HepG2 (cell line): Measurements from ENCODE around the gene HES2. TPM values are rescaled to one million over a fixed set of nuclear protein-coding genes. Genes with fewer than 3 reads are reported as not detected.

Source experiments
- CCDC6 ChIP-seq: sonication (generic); formaldehyde crosslinking; IDR thresholded peaks from 2 replicates; pipeline ENCODE4 v1.8.1; 2022; ENCODE audit warnings: mild to moderate bottlenecking, missing genetic modification reagents, moderate library complexity
- FOXK2 ChIP-seq: fragments of 450-650 bp; IDR thresholded peaks from 2 replicates; pipeline ENCODE4 v1.6.1; 2016
- GATAD2A ChIP-seq: IDR thresholded peaks from 2 replicates; pipeline ENCODE4 v1.6.1; 2016
- HES4 ChIP-seq: sonication (generic); formaldehyde crosslinking; IDR thresholded peaks from 2 replicates; pipeline ENCODE4 v1.9.0; 2021; ENCODE audit warnings: mild to moderate bottlenecking, missing genetic modification reagents, borderline replicate concordance
- KAT2B ChIP-seq: fragments of 150-350 bp; IDR thresholded peaks from 2 replicates; pipeline ENCODE4 v1.6.1; 2014; ENCODE audit warnings: low read depth, low read length, borderline replicate concordance
- KDM2A ChIP-seq: sonication (generic); formaldehyde crosslinking; IDR thresholded peaks from 2 replicates; pipeline ENCODE4 v1.4.0; 2020; ENCODE audit warnings: low read depth, missing genetic modification reagents, borderline replicate concordance
- KDM6A ChIP-seq: IDR thresholded peaks from 2 replicates; pipeline ENCODE4 v1.6.1; 2016; ENCODE audit warnings: low read depth
- MED1 ChIP-seq: sonication (generic); formaldehyde crosslinking; IDR thresholded peaks from 2 replicates; pipeline ENCODE4 v1.4.0; 2020; ENCODE audit warnings: missing genetic modification reagents
- SIX1 ChIP-seq: sonication (generic); formaldehyde crosslinking; IDR thresholded peaks from 2 replicates; pipeline ENCODE4 v1.4.0; 2020; ENCODE audit warnings: missing genetic modification reagents, borderline replicate concordance
- SNAPC2 ChIP-seq: sonication (generic); formaldehyde crosslinking; IDR thresholded peaks from 2 replicates; pipeline ENCODE4 v1.8.1; 2022; ENCODE audit warnings: mild to moderate bottlenecking, missing genetic modification reagents
- SOX6 ChIP-seq, 2 experiments: fragments of 450-650 bp in 1 of 2; sonication (generic) in 1 of 2; formaldehyde crosslinking in 1 of 2; IDR thresholded peaks; 2 replicates each; pipeline versions ENCODE4 v1.4.0 to v1.6.1; 2017 to 2020; ENCODE audit warnings: antibody characterized with exemption in 1 of 2, mild to moderate bottlenecking in 1 of 2, missing genetic modification reagents in 1 of 2
- STAG1 ChIP-seq: sonication (generic); formaldehyde crosslinking; IDR thresholded peaks from 2 replicates; pipeline ENCODE4 v1.4.0; 2020; ENCODE audit warnings: missing genetic modification reagents
- ZNF605 ChIP-seq: sonication (generic); formaldehyde crosslinking; IDR thresholded peaks from 2 replicates; pipeline ENCODE4 v1.8.0; 2022; ENCODE audit warnings: mild to moderate bottlenecking, missing genetic modification reagents
- polyA plus RNA-seq, 8 experiments: library from polyadenylated mRNA; depleted of rRNA in 3 of 8; stranded (reverse) in 7 of 8; unstranded in 1 of 8; fragments of >200 nt; fragmentation: Illumina TruSeq in 4 of 8; extraction: Trizol in 4 of 8; gene quantifications; 2 replicates each; pipeline versions ENCODE4 v1.2.1 to v1.2.3, GENCODE V29; 2011 to 2016; ENCODE audit warnings: low read depth in 4 of 8, missing spikeins in 1 of 8, mixed read lengths in 1 of 8; ENCODE audit not compliant: insufficient read depth in 1 of 8
- total RNA-seq, 5 experiments: library from RNA; depleted of rRNA; stranded (reverse); fragments of >200 nt; fragmentation: Illumina TruSeq; extraction: Trizol; gene quantifications; 2 replicates each; pipeline ENCODE4 v1.2.3, GENCODE V29; 2016; ENCODE audit warnings: low read depth in 1 of 5
- TF ChIP-seq, protein P1 (sequence below): sonication (generic); formaldehyde crosslinking; IDR thresholded peaks from 2 replicates; pipeline ENCODE4 v1.5.1; 2020; ENCODE audit warnings: mild to moderate bottlenecking, moderate library complexity, missing genetic modification reagents
- TF ChIP-seq, protein P2 (sequence below): sonication (generic); formaldehyde crosslinking; IDR thresholded peaks from 2 replicates; pipeline ENCODE4 v1.4.0; 2020; ENCODE audit warnings: mild to moderate bottlenecking, missing genetic modification reagents, borderline replicate concordance
- TF ChIP-seq, protein P3 (sequence below): sonication (generic); formaldehyde crosslinking; IDR thresholded peaks from 2 replicates; pipeline ENCODE4 v1.4.0; 2020; ENCODE audit warnings: mild to moderate bottlenecking, missing genetic modification reagents
- TF ChIP-seq, protein P4 (sequence below), 2 experiments: sonication (generic) in 1 of 2; formaldehyde crosslinking in 1 of 2; IDR thresholded peaks; 2 replicates each; pipeline versions ENCODE4 v1.4.0 to v1.6.1; 2018 to 2020; ENCODE audit warnings: missing genetic modification reagents in 2 of 2, borderline replicate concordance in 1 of 2, low read depth in 1 of 2, mild to moderate bottlenecking in 1 of 2, missing biosample characterization in 1 of 2

The HES2 gene
- total and polyA plus RNA-seq, 2 of the 13 experiments (the other 11 are each of a cell fraction or from before 2014, with no cell fraction given): 0.11 to 0.17 TPM

DNA sequence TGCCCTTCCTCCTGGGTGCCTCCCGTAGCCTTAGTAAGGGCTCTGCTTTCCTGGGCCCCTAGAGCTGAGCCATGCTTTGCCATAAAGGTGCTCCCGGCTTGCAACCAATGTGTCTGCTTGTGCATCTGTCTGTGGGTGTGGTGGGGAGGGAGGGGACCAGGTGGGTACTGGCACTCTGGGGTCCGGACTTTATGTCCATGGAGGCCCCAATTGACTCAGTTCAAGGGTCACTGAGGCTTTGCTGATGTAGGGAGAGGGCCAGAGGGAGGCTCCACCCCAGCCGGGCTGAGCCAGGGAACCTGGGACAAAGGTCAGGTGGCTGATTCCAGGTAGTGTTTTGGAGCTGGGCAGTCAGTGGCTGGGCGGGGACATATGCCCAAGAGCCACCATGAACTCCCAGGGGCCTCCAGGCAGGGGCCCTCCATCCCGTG, 31.2 kb upstream of the HES2 start (continued):
- TF ChIP-seq, protein P1, sequence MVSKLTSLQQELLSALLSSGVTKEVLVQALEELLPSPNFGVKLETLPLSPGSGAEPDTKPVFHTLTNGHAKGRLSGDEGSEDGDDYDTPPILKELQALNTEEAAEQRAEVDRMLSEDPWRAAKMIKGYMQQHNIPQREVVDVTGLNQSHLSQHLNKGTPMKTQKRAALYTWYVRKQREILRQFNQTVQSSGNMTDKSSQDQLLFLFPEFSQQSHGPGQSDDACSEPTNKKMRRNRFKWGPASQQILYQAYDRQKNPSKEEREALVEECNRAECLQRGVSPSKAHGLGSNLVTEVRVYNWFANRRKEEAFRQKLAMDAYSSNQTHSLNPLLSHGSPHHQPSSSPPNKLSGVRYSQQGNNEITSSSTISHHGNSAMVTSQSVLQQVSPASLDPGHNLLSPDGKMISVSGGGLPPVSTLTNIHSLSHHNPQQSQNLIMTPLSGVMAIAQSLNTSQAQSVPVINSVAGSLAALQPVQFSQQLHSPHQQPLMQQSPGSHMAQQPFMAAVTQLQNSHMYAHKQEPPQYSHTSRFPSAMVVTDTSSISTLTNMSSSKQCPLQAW: peak; percentile 42
- TF ChIP-seq KAT2B: no peak
- no peak for TF ChIP-seq FOXK2
- TF ChIP-seq SIX1 (CRISPR knock-in tag): no peak
- TF ChIP-seq SNAPC2 (CRISPR knock-in tag): no peak
- TF ChIP-seq ZNF605 (CRISPR knock-in tag): no peak
- no peak for TF ChIP-seq HES4 (CRISPR knock-in tag)
- peak; percentile 44; the same call in 1 of the 2 replicates for TF ChIP-seq KDM2A (CRISPR knock-in tag)
- 0 out of 2 replicates have a peak, but pooled peaks have one; percentile 30 for TF ChIP-seq CCDC6 (CRISPR knock-in tag)
- peak; percentile 85 for TF ChIP-seq KDM6A (CRISPR knock-in tag)
- TF ChIP-seq, protein P2, sequence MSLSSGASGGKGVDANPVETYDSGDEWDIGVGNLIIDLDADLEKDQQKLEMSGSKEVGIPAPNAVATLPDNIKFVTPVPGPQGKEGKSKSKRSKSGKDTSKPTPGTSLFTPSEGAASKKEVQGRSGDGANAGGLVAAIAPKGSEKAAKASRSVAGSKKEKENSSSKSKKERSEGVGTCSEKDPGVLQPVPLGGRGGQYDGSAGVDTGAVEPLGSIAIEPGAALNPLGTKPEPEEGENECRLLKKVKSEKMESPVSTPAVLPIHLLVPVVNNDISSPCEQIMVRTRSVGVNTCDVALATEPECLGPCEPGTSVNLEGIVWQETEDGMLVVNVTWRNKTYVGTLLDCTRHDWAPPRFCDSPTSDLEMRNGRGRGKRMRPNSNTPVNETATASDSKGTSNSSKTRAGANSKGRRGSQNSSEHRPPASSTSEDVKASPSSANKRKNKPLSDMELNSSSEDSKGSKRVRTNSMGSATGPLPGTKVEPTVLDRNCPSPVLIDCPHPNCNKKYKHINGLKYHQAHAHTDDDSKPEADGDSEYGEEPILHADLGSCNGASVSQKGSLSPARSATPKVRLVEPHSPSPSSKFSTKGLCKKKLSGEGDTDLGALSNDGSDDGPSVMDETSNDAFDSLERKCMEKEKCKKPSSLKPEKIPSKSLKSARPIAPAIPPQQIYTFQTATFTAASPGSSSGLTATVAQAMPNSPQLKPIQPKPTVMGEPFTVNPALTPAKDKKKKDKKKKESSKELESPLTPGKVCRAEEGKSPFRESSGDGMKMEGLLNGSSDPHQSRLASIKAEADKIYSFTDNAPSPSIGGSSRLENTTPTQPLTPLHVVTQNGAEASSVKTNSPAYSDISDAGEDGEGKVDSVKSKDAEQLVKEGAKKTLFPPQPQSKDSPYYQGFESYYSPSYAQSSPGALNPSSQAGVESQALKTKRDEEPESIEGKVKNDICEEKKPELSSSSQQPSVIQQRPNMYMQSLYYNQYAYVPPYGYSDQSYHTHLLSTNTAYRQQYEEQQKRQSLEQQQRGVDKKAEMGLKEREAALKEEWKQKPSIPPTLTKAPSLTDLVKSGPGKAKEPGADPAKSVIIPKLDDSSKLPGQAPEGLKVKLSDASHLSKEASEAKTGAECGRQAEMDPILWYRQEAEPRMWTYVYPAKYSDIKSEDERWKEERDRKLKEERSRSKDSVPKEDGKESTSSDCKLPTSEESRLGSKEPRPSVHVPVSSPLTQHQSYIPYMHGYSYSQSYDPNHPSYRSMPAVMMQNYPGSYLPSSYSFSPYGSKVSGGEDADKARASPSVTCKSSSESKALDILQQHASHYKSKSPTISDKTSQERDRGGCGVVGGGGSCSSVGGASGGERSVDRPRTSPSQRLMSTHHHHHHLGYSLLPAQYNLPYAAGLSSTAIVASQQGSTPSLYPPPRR (CRISPR knock-in tag): peak; percentile 71
- TF ChIP-seq SOX6 (IDR thresholded peaks at IDR 0.05): no peak
- TF ChIP-seq SOX6 (CRISPR knock-in tag; IDR thresholded peaks at IDR 0.05): peak; percentile 67
- TF ChIP-seq, protein P3, sequence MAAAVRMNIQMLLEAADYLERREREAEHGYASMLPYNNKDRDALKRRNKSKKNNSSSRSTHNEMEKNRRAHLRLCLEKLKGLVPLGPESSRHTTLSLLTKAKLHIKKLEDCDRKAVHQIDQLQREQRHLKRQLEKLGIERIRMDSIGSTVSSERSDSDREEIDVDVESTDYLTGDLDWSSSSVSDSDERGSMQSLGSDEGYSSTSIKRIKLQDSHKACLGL (CRISPR knock-in tag): 0 out of 2 replicates have a peak, but pooled peaks have one; percentile 44
- no peak for TF ChIP-seq STAG1 (CRISPR knock-in tag)
- TF ChIP-seq MED1 (CRISPR knock-in tag): peak; percentile 91
- TF ChIP-seq, protein P4, sequence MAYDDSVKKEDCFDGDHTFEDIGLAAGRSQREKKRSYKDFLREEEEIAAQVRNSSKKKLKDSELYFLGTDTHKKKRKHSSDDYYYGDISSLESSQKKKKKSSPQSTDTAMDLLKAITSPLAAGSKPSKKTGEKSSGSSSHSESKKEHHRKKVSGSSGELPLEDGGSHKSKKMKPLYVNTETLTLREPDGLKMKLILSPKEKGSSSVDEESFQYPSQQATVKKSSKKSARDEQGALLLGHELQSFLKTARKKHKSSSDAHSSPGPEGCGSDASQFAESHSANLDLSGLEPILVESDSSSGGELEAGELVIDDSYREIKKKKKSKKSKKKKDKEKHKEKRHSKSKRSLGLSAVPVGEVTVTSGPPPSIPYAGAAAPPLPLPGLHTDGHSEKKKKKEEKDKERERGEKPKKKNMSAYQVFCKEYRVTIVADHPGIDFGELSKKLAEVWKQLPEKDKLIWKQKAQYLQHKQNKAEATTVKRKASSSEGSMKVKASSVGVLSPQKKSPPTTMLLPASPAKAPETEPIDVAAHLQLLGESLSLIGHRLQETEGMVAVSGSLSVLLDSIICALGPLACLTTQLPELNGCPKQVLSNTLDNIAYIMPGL (CRISPR knock-in tag; IDR thresholded peaks at IDR 0.05; ENCODE audit: borderline replicate concordance in 1 of 2, low read depth in 1 of 2): peak in 1 of 2 experiments; percentile 42; a peak in 1 of 4 replicates
- TF ChIP-seq GATAD2A (CRISPR knock-in tag): peak; percentile 77
